Right cardiac atrium (tissue), 5 donors: ENCODE results near the gene TCP11. TPM values are rescaled to one million over a fixed set of nuclear protein-coding genes. Genes with fewer than 3 reads are reported as not detected.

ENCODE experiments used
- ATAC-seq, 2 donors: fragments of 200-7000 bp; cut with Tn5 transposase; one replicate each; pipeline versions ENCODE4 v1.8.0 to v1.9.1; 2020; ENCODE audit warnings: moderate library complexity in 2 of 2, mild to moderate bottlenecking in 1 of 2
- DNase-seq, 3 donors: peaks; one replicate each; pipeline ENCODE4 v3.0.0-alpha.2; 2020
- H3K27ac ChIP-seq: one replicate; pipeline ENCODE4 v1.5.1; 2013; ENCODE audit warnings: mild to moderate bottlenecking, low read length, control low read depth, moderate library complexity
- H3K27me3 ChIP-seq: one replicate; pipeline ENCODE4 v1.6.1; 2013; ENCODE audit not compliant: control insufficient read depth, insufficient read depth
- H3K4me1 ChIP-seq: one replicate; pipeline ENCODE4 v1.6.1; 2013; ENCODE audit warnings: low read length; ENCODE audit not compliant: control insufficient read depth, insufficient read depth
- H3K4me3 ChIP-seq: one replicate; pipeline ENCODE4 v1.5.1; 2013; ENCODE audit warnings: low read length, control low read depth
- H3K9me3 ChIP-seq: one replicate; pipeline ENCODE4 v1.6.1; 2013; ENCODE audit warnings: low read length; ENCODE audit not compliant: control insufficient read depth
- WGBS: extraction: QIAGEN DNeasy Blood & Tissue Kit; methylation state at CpG from one replicate; pipeline ENCODE4 v1.1.7; 2013; 5-methylcytosine and 5-hydroxymethylcytosine counted together
- intact Hi-C, 4 donors: fragments of 100-400 bp; cut with DNase I; formaldehyde crosslinking; loops; one replicate each; pipeline versions ENCODE4 v1.11.0 to v1.14.0; 2022 to 2023
- long read RNA-seq, 4 donors: library from polyadenylated mRNA; unstranded; transcript quantifications; one replicate each; pipeline ENCODE4 v2.0.0, GENCODE V29; 2020 to 2021
- polyA plus RNA-seq: library from polyadenylated mRNA; stranded (reverse); fragments of 200-250 nt; gene quantifications from one replicate; pipeline ENCODE4 v1.2.3, GENCODE V29; 2013
- total RNA-seq, 4 donors: library from RNA; stranded (reverse); fragmentation: NEBNext Ultra II Directional; extraction: Animal tissue kit (Norgen Biotek cat#: 25700); gene quantifications; one replicate each; pipeline ENCODE4 v1.2.1, GENCODE V29; 2021
- donor health status: healthy with polysubstance abuse.
- donor health status: DM: no; HTN: yes; CAD: no.
- donor health status: DM: no; HTN: no; CAD: no.
- donor health status: DM: no; HTN: yes; CAD: no; lungs with severe emphysema.
- donor health status: DM: yes; HTN: yes; CAD: no.

Gene TCP11
- total RNA-seq (not detected), polyA plus RNA-seq (0.07 TPM)
- long read RNA-seq, donor 1 = 0 reads
- long read RNA-seq, donor 2 = 0 reads
- long read RNA-seq, donor 3 = 0 reads
- long read RNA-seq, donor 4 = 0 reads

DNA sequence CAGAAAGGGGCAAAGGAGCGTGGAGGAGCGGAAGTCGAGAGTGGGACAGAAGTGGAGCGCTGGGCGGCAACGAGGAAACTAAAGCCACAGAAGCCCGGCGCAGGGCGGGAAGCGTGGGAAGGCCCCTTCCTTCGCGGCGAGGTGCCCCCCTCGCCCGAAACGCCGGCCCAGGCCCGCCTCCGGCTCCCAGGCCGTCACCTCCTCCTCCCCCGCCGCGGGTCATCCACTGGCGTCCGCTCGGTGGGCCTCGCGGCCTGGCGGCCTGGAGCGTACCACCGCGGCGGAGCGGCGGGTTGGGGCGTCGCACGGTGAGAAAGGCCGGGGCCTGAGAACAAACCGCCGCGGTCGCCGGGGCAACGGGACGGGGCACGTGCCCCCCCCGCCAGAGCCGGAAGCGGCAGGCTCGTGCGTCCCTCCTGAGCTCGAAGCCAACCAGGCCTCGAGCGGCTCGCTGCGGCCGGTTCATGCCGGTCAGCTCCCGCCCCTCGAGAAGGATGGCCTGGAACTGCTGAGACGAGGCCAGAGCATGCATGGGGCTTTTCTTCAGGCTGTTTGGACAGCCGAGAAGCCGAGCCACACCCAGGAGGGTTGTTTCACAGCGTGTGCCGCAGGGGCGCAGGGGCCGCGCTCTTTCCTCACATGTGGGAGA lies at the start of gene TCP11:
TSS of gene TCP11 (minus strand) at position 333 of the 649 bp plus-strand sequence. CDS start 469 bp downstream, outside the sequence.
- WGBS = 25% methylated on average over 68 of the region's 69 CpGs
- DNase-seq = peak; percentile 52 to 78 (median 76)
- no peak within 1 kb of the TSS for H3K4me3 ChIP-seq
- no peaks in the 10 kb centered on the region for H3K4me1 ChIP-seq
- no peak within 1 kb of the TSS for H3K27ac ChIP-seq
- ATAC-seq = peak; percentile 66 to 68
- intact Hi-C loops = loop anchor here (2.0 to 10.0 kb wide), 4 partner anchors 64 to 154 kb away; no protein-coding TSS in a partner anchor
- no peaks in the 10 kb centered on the region for H3K27me3 ChIP-seq
- H3K9me3 ChIP-seq = no peaks in the 10 kb centered on the region

GRCh38 chr6:35190306-35190705 lies 49.2 kb upstream of the TCP11 start:
- Histone ChIP-seq H3K9me3 (no peaks in the 10 kb centered on the region), H3K27me3 (no peaks in the 10 kb centered on the region)
- no peak for ATAC-seq

DNA sequence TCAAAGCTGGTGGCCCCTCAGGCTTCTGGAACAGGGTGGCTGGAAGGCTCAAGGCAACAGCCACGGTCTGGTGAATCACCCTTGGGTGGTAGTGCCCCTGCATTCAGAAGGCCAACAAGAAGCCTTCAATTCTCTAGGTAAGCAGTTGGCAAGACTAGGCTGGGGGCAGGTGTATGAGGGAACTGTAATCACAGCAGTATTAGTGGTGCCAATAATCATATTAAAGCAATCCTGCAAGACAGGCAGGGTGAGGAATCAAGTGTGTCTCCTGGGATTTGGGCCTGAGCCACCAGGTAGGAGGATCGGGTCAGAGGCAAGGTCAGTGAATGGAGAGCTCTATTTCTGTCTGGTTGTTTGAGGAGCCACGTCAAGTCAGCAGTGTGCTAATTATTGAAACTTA lies 47.7 kb upstream of the TCP11 start:
- DNase-seq (no peak), ATAC-seq (no peak)
- WGBS = 88% methylated on average over 3 of the region's 3 CpGs
- no peak overlapping the region for H3K27ac ChIP-seq
- peaks cover 2% of the 10 kb centered on the region for H3K4me1 ChIP-seq
- H3K4me3 ChIP-seq = no peak overlapping the region
- no peaks in the 10 kb centered on the region for H3K9me3 ChIP-seq
- no peaks in the 10 kb centered on the region for H3K27me3 ChIP-seq
- intact Hi-C loops = no loop called here

More at GRCh38 chr6:35190306-35190705, 49.2 kb upstream of the TCP11 start:
- H3K27ac ChIP-seq = no peak overlapping the region
- intact Hi-C loops = no loop called here
- no peak overlapping the region for H3K4me3 ChIP-seq
- H3K4me1 ChIP-seq = peaks cover 2% of the 10 kb centered on the region
- DNase-seq = no peak

DNA sequence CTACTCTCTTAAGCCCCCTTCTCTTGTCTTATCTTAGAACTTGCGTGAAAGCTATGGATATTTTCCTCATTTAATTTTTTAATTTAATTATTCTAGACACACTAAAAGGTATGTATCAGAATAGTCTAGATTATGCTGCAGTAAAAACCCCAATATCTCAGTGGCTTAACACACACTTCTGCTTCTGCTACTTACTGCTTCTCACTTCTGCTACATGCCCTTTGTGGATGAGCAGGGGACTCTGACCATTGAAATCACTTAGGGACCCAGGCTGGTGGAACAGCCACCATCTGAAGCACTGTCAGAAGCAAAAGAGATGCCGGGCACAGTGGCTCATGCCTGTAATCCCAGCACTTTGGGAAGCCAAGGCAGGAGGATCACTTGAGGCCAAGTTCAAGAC lies 45.4 kb upstream of the TCP11 start:
- ATAC-seq = no peak
- intact Hi-C loops = no loop called here
- Histone ChIP-seq H3K27me3 (no peaks in the 10 kb centered on the region), H3K9me3 (no peaks in the 10 kb centered on the region), H3K4me1 (peaks cover 6% of the 10 kb centered on the region), H3K27ac (no peak overlapping the region), H3K4me3 (no peak overlapping the region)
- DNase-seq = no peak
- 96% methylated on average over 2 of the region's 2 CpGs for WGBS

- H3K27ac ChIP-seq = no peak overlapping the region
- peaks cover 6% of the 10 kb centered on the region for H3K4me1 ChIP-seq
- H3K27me3 ChIP-seq = no peaks in the 10 kb centered on the region
- H3K4me3 ChIP-seq = no peak overlapping the region
- ATAC-seq = no peak
- H3K9me3 ChIP-seq = no peaks in the 10 kb centered on the region
- 59% methylated on average over 1 of the region's 1 CpG for WGBS
- intact Hi-C loops = no loop called here
- no peak for DNase-seq
These were observed 44.8 kb upstream of the TCP11 start for GRCh38 chr6:35185971-35186370.

DNA sequence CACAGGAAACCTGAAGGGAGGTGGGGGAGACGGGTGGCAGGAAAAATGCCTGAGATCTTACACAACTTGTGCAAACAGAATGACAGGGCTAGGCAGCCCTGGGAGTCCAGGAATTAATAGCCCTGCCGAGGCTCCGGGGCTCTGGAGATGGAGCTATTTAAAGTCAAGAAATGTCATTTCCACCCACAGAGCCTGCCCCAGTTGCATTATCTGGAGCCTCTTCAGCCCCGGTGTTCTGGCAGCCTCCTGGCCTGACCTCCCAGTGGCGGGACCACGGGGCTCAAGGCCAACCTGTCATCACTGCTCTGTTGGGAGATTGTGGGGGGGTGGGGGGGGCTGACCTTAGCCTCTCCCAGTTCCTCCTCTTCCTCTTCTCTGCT lies 44.2 kb upstream of the TCP11 start:
- Histone ChIP-seq H3K27ac (no peak overlapping the region), H3K27me3 (no peaks in the 10 kb centered on the region), H3K9me3 (no peaks in the 10 kb centered on the region), H3K4me1 (peaks cover 6% of the 10 kb centered on the region), H3K4me3 (no peak overlapping the region)
- intact Hi-C loops = no loop called here
- 18% methylated on average over 6 of the region's 6 CpGs for WGBS
- DNase-seq = peak; percentile 28 to 82 (median 76)
- peak; percentile 43 to 59 for ATAC-seq

DNA sequence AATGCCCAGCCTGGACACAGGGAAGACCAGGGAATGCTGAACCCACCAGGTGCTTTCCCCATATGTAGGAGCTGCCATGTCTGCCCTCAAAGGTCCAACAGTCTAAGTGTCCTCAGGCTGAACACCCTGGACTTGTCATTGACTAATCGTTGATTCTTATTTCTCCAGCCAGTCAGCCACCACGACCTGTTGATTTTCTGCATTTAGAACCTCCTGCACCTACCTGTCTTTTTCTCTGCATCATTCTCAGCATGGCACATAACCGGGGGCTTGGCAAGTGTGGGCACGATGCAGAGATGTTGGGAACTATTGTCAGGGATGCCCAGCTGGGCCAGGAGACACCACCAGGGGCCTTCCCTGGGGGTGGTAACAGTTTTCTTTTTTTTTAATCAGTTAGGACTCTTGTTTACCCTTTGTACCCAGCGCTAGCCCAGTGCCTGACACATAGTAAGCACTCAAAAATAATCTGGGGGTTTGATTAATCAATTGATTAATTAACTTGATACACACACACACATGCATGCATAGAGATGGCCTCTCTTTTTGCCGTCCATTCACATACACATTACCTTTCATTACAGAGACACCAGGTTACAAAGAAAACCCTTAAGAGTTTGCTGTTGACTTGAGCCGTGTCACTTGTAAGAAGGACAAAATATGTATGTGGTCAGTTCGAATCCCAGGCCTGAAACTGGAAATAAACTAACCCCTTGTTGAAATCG lies 43.6 kb upstream of the TCP11 start:
- H3K27ac ChIP-seq = no peak overlapping the region
- WGBS = 60% methylated on average over 9 of the region's 9 CpGs

DNA sequence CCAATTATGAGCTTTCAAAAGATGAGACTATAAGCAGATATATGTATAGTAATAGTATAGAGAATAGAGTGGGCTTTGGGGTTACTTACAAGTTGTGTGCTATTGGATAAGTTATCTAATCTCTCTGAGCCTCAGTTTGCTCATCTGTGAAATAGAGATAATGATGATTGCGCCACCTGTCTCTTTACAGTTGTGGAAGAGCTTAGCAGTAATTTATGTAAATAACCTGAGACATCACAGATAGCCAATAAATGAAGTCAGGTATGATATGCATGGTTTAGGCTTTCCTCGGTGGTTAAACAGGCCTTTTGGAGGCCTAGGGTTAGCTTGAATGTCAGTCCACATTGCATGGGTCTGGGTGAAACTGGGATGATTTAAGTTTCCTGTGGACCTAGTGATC lies 42.8 kb upstream of the TCP11 start:
- WGBS = 96% methylated on average over 2 of the region's 2 CpGs
- H3K9me3 ChIP-seq = no peaks in the 10 kb centered on the region
- ATAC-seq (no peak), DNase-seq (no peak)
- intact Hi-C loops = no loop called here
- H3K27ac ChIP-seq = no peak overlapping the region
- H3K4me1 ChIP-seq = peaks cover 6% of the 10 kb centered on the region
- H3K4me3 ChIP-seq = no peak overlapping the region
- H3K27me3 ChIP-seq = no peaks in the 10 kb centered on the region

More for the DNA sequence above, 43.6 kb upstream of the TCP11 start:
- ATAC-seq (no peak), DNase-seq (no peak)
- Histone ChIP-seq H3K4me3 (no peak overlapping the region), H3K27me3 (no peaks in the 10 kb centered on the region), H3K9me3 (no peaks in the 10 kb centered on the region), H3K4me1 (peaks cover 6% of the 10 kb centered on the region)
- intact Hi-C loops = no loop called here

DNA sequence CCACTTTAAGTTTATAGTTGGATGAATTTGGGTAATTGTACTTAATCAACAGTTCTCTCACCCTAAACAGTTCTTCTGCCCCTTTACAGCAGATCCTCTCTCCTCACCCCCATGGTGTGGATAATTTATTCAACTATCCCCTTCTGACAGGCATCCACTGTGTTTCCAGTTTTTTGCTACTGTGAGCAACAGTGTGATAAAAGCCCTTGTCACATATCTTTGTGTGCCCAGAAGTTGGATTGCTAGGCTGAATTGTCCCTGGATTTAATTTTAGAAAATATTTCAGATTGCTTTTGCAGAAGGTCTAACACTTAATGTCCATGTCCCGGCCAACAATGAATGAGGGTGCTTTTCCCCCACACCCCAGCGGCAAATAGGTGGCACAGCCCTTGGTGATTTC lies 42.1 kb upstream of the TCP11 start:
- Histone ChIP-seq H3K4me3 (no peak overlapping the region), H3K9me3 (no peaks in the 10 kb centered on the region), H3K27me3 (no peaks in the 10 kb centered on the region), H3K4me1 (peaks cover 6% of the 10 kb centered on the region), H3K27ac (peak overlapping the region; percentile 24)
- DNase-seq (no peak), ATAC-seq (no peak)
- WGBS = 62% methylated on average over 2 of the region's 2 CpGs
- intact Hi-C loops = no loop called here

- intact Hi-C loops = no loop called here
- Histone ChIP-seq H3K27ac (no peak overlapping the region), H3K27me3 (no peaks in the 10 kb centered on the region), H3K4me3 (no peak overlapping the region), H3K9me3 (no peaks in the 10 kb centered on the region), H3K4me1 (peaks cover 6% of the 10 kb centered on the region)
- peak; percentile 71 to 72 for ATAC-seq
- peak; percentile 80 to 90 (median 82) for DNase-seq
- WGBS = 28% methylated on average over 55 of the region's 55 CpGs
These were observed 40.9 kb upstream of the TCP11 start for GRCh38 chr6:35181933-35182612.
